B cell (primary cell): Measurements from ENCODE around the gene RELL2. TPM values are rescaled to one million over a fixed set of nuclear protein-coding genes. Genes with fewer than 3 reads are reported as not detected.

Experiments used
- ATAC-seq: fragments of 200-7000 bp; cut with Tn5 transposase; one replicate; pipeline ENCODE4 v1.10.0; 2021; ENCODE audit warnings: low read depth, mild to moderate bottlenecking, moderate number of reproducible peaks, moderate library complexity
- CTCF ChIA-PET: fragments of 350-600 bp; sonication (Branson Sonifier 250); formaldehyde crosslinking; loops from one replicate; lab custom pipeline; 2021; ENCODE audit warnings: antibody characterized with exemption, inconsistent platforms; lab: Charles Lee
- POLR2A ChIA-PET: fragments of 350-600 bp; sonication (Branson Sonifier 250); formaldehyde crosslinking; loops from one replicate; lab custom pipeline; 2021; ENCODE audit warnings: antibody characterized with exemption; lab: Charles Lee
- DNase-seq: peaks from one replicate; pipeline ENCODE4 v3.0.0; 2013
- H2AFZ ChIP-seq: 2 replicates; pipeline ENCODE4 v1.6.1; 2012; ENCODE audit warnings: mild to moderate bottlenecking, low read depth, low read length; ENCODE audit not compliant: insufficient read depth, poor library complexity, severe bottlenecking
- H3K27ac ChIP-seq, 2 donors: 1 replicate in 1 of 2; 2 replicates in 1 of 2; pipeline ENCODE4 v1.5.1; 2012 to 2013; ENCODE audit warnings: low read length in 2 of 2, mild to moderate bottlenecking in 2 of 2, moderate library complexity in 1 of 2
- H3K27me3 ChIP-seq, 4 experiments: fragments of 200-600 bp in 1 of 4; sonication (generic) in 1 of 4; replicated peaks in 1 of 4; 1 replicate in 2 of 4; 2 replicates in 2 of 4; pipeline versions ENCODE4 v1.6.1 to v1.7.0; 2013 to 2016; ENCODE audit warnings: low read length in 3 of 4, mild to moderate bottlenecking in 2 of 4, mixed read lengths in 1 of 4, moderate library complexity in 1 of 4; ENCODE audit not compliant: insufficient read depth in 4 of 4, control insufficient read depth in 3 of 4; ENCODE audit errors: control extremely low read depth in 1 of 4
- H3K36me3 ChIP-seq, 2 experiments: replicated peaks in 1 of 2; 1 replicate in 1 of 2; 2 replicates in 1 of 2; pipeline versions ENCODE4 v1.6.1 to v1.7.1; 2013; ENCODE audit warnings: low read length in 1 of 2; ENCODE audit not compliant: insufficient read depth in 2 of 2, control insufficient read depth in 1 of 2; ENCODE audit errors: control extremely low read depth in 1 of 2, extremely low read depth in 1 of 2
- H3K4me1 ChIP-seq, 2 donors: fragments of 200-600 bp in 1 of 2; sonication (generic) in 1 of 2; 1 replicate in 1 of 2; 2 replicates in 1 of 2; pipeline versions ENCODE4 v1.5.1 to v1.6.1; 2013 to 2017; ENCODE audit warnings: low read length in 2 of 2; ENCODE audit not compliant: control insufficient read depth in 2 of 2, insufficient read depth in 2 of 2
- H3K4me2 ChIP-seq: replicated peaks from 2 replicates; pipeline ENCODE3; 2012; ENCODE audit warnings: mild to moderate bottlenecking, low read depth, low read length; ENCODE audit not compliant: poor library complexity, severe bottlenecking
- H3K4me3 ChIP-seq, 5 experiments: fragments of 200-600 bp in 1 of 5; sonication (generic) in 1 of 5; 1 replicate in 3 of 5; 2 replicates in 2 of 5; pipeline versions ENCODE4 v1.5.1 to v1.7.0; 2011 to 2016; ENCODE audit warnings: low read length in 4 of 5, mild to moderate bottlenecking in 4 of 5, low read depth in 2 of 5, control low read depth in 1 of 5, moderate library complexity in 1 of 5; ENCODE audit not compliant: insufficient read depth in 1 of 5; ENCODE audit errors: control extremely low read depth in 1 of 5, extremely low read depth in 1 of 5
- H3K79me2 ChIP-seq: fragments of 200-600 bp; sonication (generic); one replicate; pipeline ENCODE4 v1.6.0; 2016; ENCODE audit warnings: low read length; ENCODE audit not compliant: control insufficient read depth, insufficient read depth
- H3K9ac ChIP-seq: fragments of 200-600 bp; sonication (generic); 2 replicates; pipeline ENCODE4 v1.6.1; 2017; ENCODE audit warnings: mild to moderate bottlenecking, low read length, moderate library complexity
- H3K9me3 ChIP-seq, 3 donors: one replicate each; pipeline versions ENCODE4 v1.6.1 to v1.7.1; 2013; ENCODE audit warnings: low read length in 2 of 3; ENCODE audit not compliant: control insufficient read depth in 2 of 3, insufficient read depth in 1 of 3; ENCODE audit errors: control extremely low read depth in 1 of 3
- H4K20me1 ChIP-seq: 2 replicates; pipeline ENCODE4 v1.6.0; 2012; ENCODE audit warnings: mild to moderate bottlenecking, low read length; ENCODE audit not compliant: insufficient read depth, control insufficient read depth, poor library complexity, severe bottlenecking
- H3K27ac Mint-ChIP-seq: one replicate; pipeline ENCODE4 v1.8.0; 2021; ENCODE audit warnings: mixed read lengths
- H3K27me3 Mint-ChIP-seq: one replicate; pipeline ENCODE4 v1.8.0; 2021; ENCODE audit warnings: mixed read lengths
- H3K4me1 Mint-ChIP-seq: one replicate; pipeline ENCODE4 v1.8.0; 2021; ENCODE audit warnings: mixed read lengths
- H3K4me3 Mint-ChIP-seq: one replicate; pipeline ENCODE4 v1.8.0; 2021; ENCODE audit warnings: mixed read lengths
- H3K9me3 Mint-ChIP-seq: one replicate; pipeline ENCODE4 v1.8.0; 2022; ENCODE audit warnings: mixed read lengths; ENCODE audit not compliant: insufficient read depth
- EZH2 ChIP-seq: IDR thresholded peaks from 2 replicates; pipeline ENCODE4 v1.6.1; 2012; ENCODE audit warnings: borderline replicate concordance, low read depth, mild to moderate bottlenecking, moderate library complexity, low read length; ENCODE audit not compliant: insufficient read depth, poor library complexity, severe bottlenecking
- WGBS: methylation state at CpG from one replicate; pipeline ENCODE4 v1.1.5; 2013; ENCODE audit warnings: missing lambda C conversion rate; ENCODE audit not compliant: insufficient coverage; 5-methylcytosine and 5-hydroxymethylcytosine counted together
- intact Hi-C: fragments of 100-400 bp; cut with micrococcal nuclease; formaldehyde crosslinking; loops from one replicate; pipeline ENCODE4 v1.10.0; 2022
- polyA plus RNA-seq: library from polyadenylated mRNA; depleted of rRNA; stranded (reverse); fragments of >200 nt; gene quantifications from 2 replicates; pipeline ENCODE4 v1.2.3, GENCODE V29; 2012
- total RNA-seq, 2 donors: library from RNA; stranded (reverse); fragments of 120-200 nt in 1 of 2; gene quantifications; 1 replicate in 1 of 2; 2 replicates in 1 of 2; pipeline versions ENCODE4 v1.2.3 to v1.2.4, GENCODE V29; 2013 to 2022
- TF ChIP-seq, protein P1 (sequence below): fragments of 200-600 bp; IDR thresholded peaks from one replicate; pipeline ENCODE4 v1.8.0; 2022; ENCODE audit warnings: antibody characterized with exemption, mild to moderate bottlenecking

RELL2 gene
- total and polyA plus RNA-seq, 2 donors (not counting 1 experiment from before 2014, with no cell fraction given), result 12.1 to 48.9 TPM

DNA sequence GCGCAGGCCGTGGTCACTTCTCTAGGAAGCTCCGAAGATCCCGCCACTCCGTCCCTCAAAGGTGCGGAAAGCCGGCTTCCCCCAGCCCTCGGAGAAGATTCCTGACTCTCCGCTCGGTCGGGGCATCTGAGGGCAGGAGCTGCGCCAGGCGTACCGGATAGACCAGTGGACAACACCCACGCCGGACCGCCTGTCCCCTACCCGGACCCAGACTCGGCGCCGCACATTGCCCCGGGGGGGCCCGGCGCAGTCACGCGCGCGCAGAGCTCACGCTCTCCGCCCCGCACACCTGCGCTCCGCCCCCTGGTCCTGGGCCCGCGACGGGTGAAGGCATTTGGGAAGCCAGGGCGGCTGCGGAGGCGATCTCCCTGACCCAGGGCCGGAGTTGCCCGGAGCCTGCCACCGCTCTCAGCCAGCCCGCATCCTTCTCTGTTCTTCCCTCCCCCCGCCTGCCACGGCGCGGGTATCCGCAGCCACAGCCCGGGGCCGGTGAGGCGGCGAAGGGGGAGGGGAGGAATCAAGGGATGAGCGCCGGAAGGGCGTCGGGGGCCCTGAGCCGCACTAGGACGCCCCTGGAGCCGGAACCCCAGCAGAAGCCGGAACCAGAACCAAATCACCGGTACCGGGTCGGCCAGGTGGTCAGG, 448 bp downstream of the RELL2 start:
- peak; percentile 75 for DNase-seq
- Histone ChIP-seq H3K27ac (peak overlapping the region; percentile 58 to 77), H2AFZ (peak overlapping the region; percentile 97), H3K27me3 (no peaks in the 10 kb centered on the region), H3K9me3 (no peaks in the 10 kb centered on the region), H3K79me2 (peaks cover 46% of the 10 kb centered on the region), H3K36me3 (peaks cover 0 to 21% of the 10 kb centered on the region in 2 experiments), H3K4me3 (peak overlapping the region; percentile 70 to 99 (median 82)), H3K4me2 (peak overlapping the region; percentile 93), H4K20me1 (peaks cover 23% of the 10 kb centered on the region), H3K9ac (peak overlapping the region; percentile 97), H3K4me1 (peaks cover 30 to 36% of the 10 kb centered on the region in 2 donors)
- intact Hi-C loops, result loop anchor here (1.0 to 2.0 kb wide), 2 partner anchors 324 to 332 kb away; partner anchors contain the start of gene RNF14
- ATAC-seq, result peak; percentile 42
- WGBS, result under 1% methylated on average over 59 of the region's 63 CpGs
- Mint-ChIP-seq H3K4me1 (peaks cover 39% of the 10 kb centered on the region), H3K27me3 (no peaks in the 10 kb centered on the region), H3K9me3 (no peaks in the 10 kb centered on the region), H3K27ac (peak overlapping the region; percentile 80), H3K4me3 (peak overlapping the region; percentile 94)
- no peak for TF ChIP-seq EZH2
- TF ChIP-seq, protein P1, sequence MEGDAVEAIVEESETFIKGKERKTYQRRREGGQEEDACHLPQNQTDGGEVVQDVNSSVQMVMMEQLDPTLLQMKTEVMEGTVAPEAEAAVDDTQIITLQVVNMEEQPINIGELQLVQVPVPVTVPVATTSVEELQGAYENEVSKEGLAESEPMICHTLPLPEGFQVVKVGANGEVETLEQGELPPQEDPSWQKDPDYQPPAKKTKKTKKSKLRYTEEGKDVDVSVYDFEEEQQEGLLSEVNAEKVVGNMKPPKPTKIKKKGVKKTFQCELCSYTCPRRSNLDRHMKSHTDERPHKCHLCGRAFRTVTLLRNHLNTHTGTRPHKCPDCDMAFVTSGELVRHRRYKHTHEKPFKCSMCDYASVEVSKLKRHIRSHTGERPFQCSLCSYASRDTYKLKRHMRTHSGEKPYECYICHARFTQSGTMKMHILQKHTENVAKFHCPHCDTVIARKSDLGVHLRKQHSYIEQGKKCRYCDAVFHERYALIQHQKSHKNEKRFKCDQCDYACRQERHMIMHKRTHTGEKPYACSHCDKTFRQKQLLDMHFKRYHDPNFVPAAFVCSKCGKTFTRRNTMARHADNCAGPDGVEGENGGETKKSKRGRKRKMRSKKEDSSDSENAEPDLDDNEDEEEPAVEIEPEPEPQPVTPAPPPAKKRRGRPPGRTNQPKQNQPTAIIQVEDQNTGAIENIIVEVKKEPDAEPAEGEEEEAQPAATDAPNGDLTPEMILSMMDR, result no peak
- POLR2A ChIA-PET, result interaction anchor here (0.5 to 3.6 kb wide), 12 partner anchors 12 to 1090 kb away, joined by 3 to 22 read pairs (median 4); partner anchors contain the start of genes DIAPH1 and FCHSD1
- CTCF ChIA-PET, result interaction anchor here (0.7 to 10.3 kb wide), 22 partner anchors 8 to 379 kb away, joined by 3 to 124 read pairs (median 5); partner anchors contain the start of genes DIAPH1, FCHSD1, PCDHGA10 and RNF14
